Thoracic aorta (tissue), 2 donors: ENCODE measurements around the gene CEP19. TPM values are rescaled to one million over a fixed set of nuclear protein-coding genes. Genes with fewer than 3 reads are reported as not detected.

Source experiments
- ATAC-seq: fragments of 150-250 bp; one replicate; pipeline ENCODE4 v1.8.0; 2017; ENCODE audit warnings: low read depth; ENCODE audit not compliant: insufficient number of reproducible peaks, low FRiP score
- DNase-seq: peaks from one replicate; pipeline ENCODE4 v3.0.0-alpha.2; 2020; ENCODE audit warnings: low spot score
- H3K27ac ChIP-seq, 2 donors: fragments of 200-600 bp; sonication (generic); 1 replicate in 1 of 2; 2 replicates in 1 of 2; pipeline ENCODE4 v1.5.1; 2016; ENCODE audit warnings: mild to moderate bottlenecking in 2 of 2, moderate library complexity in 2 of 2
- H3K27me3 ChIP-seq: fragments of 200-600 bp; sonication (generic); replicated peaks from 2 replicates; pipeline ENCODE4 v1.6.0; 2016; ENCODE audit warnings: mild to moderate bottlenecking; ENCODE audit not compliant: insufficient read depth
- H3K36me3 ChIP-seq: fragments of 200-600 bp; sonication (generic); one replicate; pipeline ENCODE4 v1.5.1; 2016
- H3K4me1 ChIP-seq, 2 donors: fragments of 200-600 bp; sonication (generic); 1 replicate in 1 of 2; 2 replicates in 1 of 2; pipeline versions ENCODE4 v1.5.1 to v1.6.0; 2016; ENCODE audit warnings: low read depth in 2 of 2, mild to moderate bottlenecking in 1 of 2; ENCODE audit not compliant: control insufficient read depth in 1 of 2
- H3K4me3 ChIP-seq: fragments of 200-600 bp; sonication (generic); 2 replicates; pipeline ENCODE4 v1.5.1; 2016; ENCODE audit warnings: mild to moderate bottlenecking
- H3K9me3 ChIP-seq: fragments of 200-600 bp; sonication (generic); 2 replicates; pipeline ENCODE4 v1.5.1; 2016
- total RNA-seq, 2 donors: library from RNA; depleted of rRNA; stranded (reverse); fragments of >200 nt; gene quantifications; one replicate each; pipeline versions ENCODE4 v1.1.0 to v1.2.3, GENCODE V29; 2016
- TF ChIP-seq, protein P1 (sequence below): fragments of 200-600 bp; sonication (generic); IDR thresholded peaks from one replicate; pipeline ENCODE4 v1.5.1; 2019; ENCODE audit warnings: antibody characterized with exemption

The CEP19 gene
- total RNA-seq, 2 donors from 2014 or later: 0.42 to 7.3 TPM

DNA sequence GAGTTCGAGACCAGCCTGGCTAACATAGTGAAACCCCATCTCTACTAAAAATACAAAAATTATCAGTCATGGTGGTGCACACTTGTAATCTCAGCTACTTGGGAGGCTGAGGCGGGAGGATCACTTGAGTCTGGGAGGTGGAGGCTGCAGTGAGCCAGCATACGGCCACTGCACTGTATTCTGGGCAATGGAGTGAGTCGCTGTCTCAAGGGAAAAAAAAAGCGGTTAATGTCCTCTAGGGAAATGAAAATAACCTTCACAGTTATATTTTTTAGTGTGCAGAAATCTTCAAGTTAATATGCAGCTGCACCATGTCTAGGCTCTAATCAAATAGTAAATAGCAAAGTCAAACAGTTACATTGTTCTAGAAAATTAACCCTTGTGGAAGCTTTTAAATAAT lies 14.8 kb downstream of the CEP19 start:
- no peak overlapping the region for H3K27ac ChIP-seq
- ATAC-seq: no peak
- H3K4me3 ChIP-seq: no peak overlapping the region
- DNase-seq: no peak
- TF ChIP-seq, protein P1, sequence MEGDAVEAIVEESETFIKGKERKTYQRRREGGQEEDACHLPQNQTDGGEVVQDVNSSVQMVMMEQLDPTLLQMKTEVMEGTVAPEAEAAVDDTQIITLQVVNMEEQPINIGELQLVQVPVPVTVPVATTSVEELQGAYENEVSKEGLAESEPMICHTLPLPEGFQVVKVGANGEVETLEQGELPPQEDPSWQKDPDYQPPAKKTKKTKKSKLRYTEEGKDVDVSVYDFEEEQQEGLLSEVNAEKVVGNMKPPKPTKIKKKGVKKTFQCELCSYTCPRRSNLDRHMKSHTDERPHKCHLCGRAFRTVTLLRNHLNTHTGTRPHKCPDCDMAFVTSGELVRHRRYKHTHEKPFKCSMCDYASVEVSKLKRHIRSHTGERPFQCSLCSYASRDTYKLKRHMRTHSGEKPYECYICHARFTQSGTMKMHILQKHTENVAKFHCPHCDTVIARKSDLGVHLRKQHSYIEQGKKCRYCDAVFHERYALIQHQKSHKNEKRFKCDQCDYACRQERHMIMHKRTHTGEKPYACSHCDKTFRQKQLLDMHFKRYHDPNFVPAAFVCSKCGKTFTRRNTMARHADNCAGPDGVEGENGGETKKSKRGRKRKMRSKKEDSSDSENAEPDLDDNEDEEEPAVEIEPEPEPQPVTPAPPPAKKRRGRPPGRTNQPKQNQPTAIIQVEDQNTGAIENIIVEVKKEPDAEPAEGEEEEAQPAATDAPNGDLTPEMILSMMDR: no peak
- no peaks in the 10 kb centered on the region for H3K36me3 ChIP-seq
- H3K4me1 ChIP-seq: no peaks in the 10 kb centered on the region
- no peaks in the 10 kb centered on the region for H3K27me3 ChIP-seq
- H3K9me3 ChIP-seq: no peaks in the 10 kb centered on the region

- no peaks in the 10 kb centered on the region for H3K9me3 ChIP-seq
- TF ChIP-seq, protein P1: no peak
- no peak for ATAC-seq
Measured at GRCh38 chr3:196695849-196696226, 16.2 kb downstream of the CEP19 start.

GRCh38 chr3:196694941-196695848 lies 16.9 kb downstream of the CEP19 start:
- TF ChIP-seq, protein P1: no peak

More at GRCh38 chr3:196695849-196696226, 16.2 kb downstream of the CEP19 start:
- Histone ChIP-seq H3K27ac (no peak overlapping the region), H3K27me3 (no peaks in the 10 kb centered on the region), H3K4me1 (no peaks in the 10 kb centered on the region), H3K4me3 (no peak overlapping the region), H3K36me3 (no peaks in the 10 kb centered on the region)
- no peak for DNase-seq

GRCh38 chr3:196694202-196694638 lies 17.8 kb downstream of the CEP19 start:
- ATAC-seq (no peak), DNase-seq (no peak)
- Histone ChIP-seq H3K4me3 (no peak overlapping the region), H3K4me1 (no peaks in the 10 kb centered on the region), H3K36me3 (no peaks in the 10 kb centered on the region), H3K27me3 (no peaks in the 10 kb centered on the region), H3K9me3 (no peaks in the 10 kb centered on the region), H3K27ac (no peak overlapping the region)
- TF ChIP-seq, protein P1: no peak

More at GRCh38 chr3:196694941-196695848, 16.9 kb downstream of the CEP19 start:
- no peaks in the 10 kb centered on the region for H3K36me3 ChIP-seq
- no peaks in the 10 kb centered on the region for H3K4me1 ChIP-seq
- no peaks in the 10 kb centered on the region for H3K9me3 ChIP-seq
- no peak overlapping the region for H3K4me3 ChIP-seq
- no peak for DNase-seq
- no peak for ATAC-seq
- H3K27ac ChIP-seq: no peak overlapping the region
- H3K27me3 ChIP-seq: no peaks in the 10 kb centered on the region

GRCh38 chr3:196691386-196691785 lies 20.7 kb downstream of the CEP19 start:
- Histone ChIP-seq H3K36me3 (no peaks in the 10 kb centered on the region), H3K27ac (no peak overlapping the region), H3K4me3 (no peak overlapping the region), H3K9me3 (no peaks in the 10 kb centered on the region), H3K27me3 (no peaks in the 10 kb centered on the region), H3K4me1 (no peaks in the 10 kb centered on the region)
- DNase-seq (no peak), ATAC-seq (no peak)
- TF ChIP-seq, protein P1: no peak
